ENCODE data around the gene TBP.

Gene TBP

GRCh38 chr6:170578909-170579308, 24.7 kb downstream of the TBP start:
- Histone ChIP-seq H3K36me3 (ENCODE audit: insufficient read depth, low read length) (peaks cover 85% of the 10 kb centered on the region), H4K20me1 (ENCODE audit: insufficient read depth, low read length) (peaks cover 9% of the 10 kb centered on the region; the same call in 1 of the 2 replicates), H3K4me3 (ENCODE audit: low read depth in 1 of 2, low read length in 2 of 2) (no peak overlapping the region), H3K79me2 (ENCODE audit: insufficient read depth, low read length) (peaks cover 21% of the 10 kb centered on the region), H3K9me3 (ENCODE audit: insufficient read depth, low read length, severe bottlenecking) (no peaks in the 10 kb centered on the region), H3K4me2 (ENCODE audit: insufficient read depth, low read length) (no peak overlapping the region), H3K27ac (ENCODE audit: low read length) (no peak overlapping the region), H3K4me1 (ENCODE audit: insufficient read depth, low read length) (peaks cover 17% of the 10 kb centered on the region), H3K27me3 (ENCODE audit: insufficient read depth, low read length, poor library complexity) (no peaks in the 10 kb centered on the region), H3K9ac (ENCODE audit: low read depth, low read length) (no peak overlapping the region), H2AFZ (ENCODE audit: low read depth, low read length) (no peak overlapping the region)
- ATAC-seq (ENCODE audit: insufficient read depth, low read depth) (no peak), DNase-seq (no peak)
- TF ChIP-seq EZH2 (IDR thresholded peaks at IDR 0.05; ENCODE audit: borderline replicate concordance, low read depth, low read length, severe bottlenecking) (no peak), CTCF (IDR thresholded peaks at IDR 0.05; ENCODE audit: borderline replicate concordance, extremely low read depth, low read length, poor library complexity, severe bottlenecking) (no peak)

- Histone ChIP-seq H3K4me3 (ENCODE audit: low read depth in 1 of 2, low read length in 2 of 2) (peak overlapping the region; percentile 73 to 99), H2AFZ (ENCODE audit: low read depth, low read length) (peak overlapping the region; percentile 72), H4K20me1 (ENCODE audit: insufficient read depth, low read length) (peaks cover 9% of the 10 kb centered on the region; the same call in 1 of the 2 replicates), H3K9ac (ENCODE audit: low read depth, low read length) (peak overlapping the region; percentile 88), H3K4me2 (ENCODE audit: insufficient read depth, low read length) (peak overlapping the region; percentile 80), H3K79me2 (ENCODE audit: insufficient read depth, low read length) (peaks cover 34% of the 10 kb centered on the region), H3K9me3 (ENCODE audit: insufficient read depth, low read length, severe bottlenecking) (no peaks in the 10 kb centered on the region), H3K27me3 (ENCODE audit: insufficient read depth, low read length, poor library complexity) (no peaks in the 10 kb centered on the region), H3K36me3 (ENCODE audit: insufficient read depth, low read length) (peaks cover 49% of the 10 kb centered on the region), H3K4me1 (ENCODE audit: insufficient read depth, low read length) (peaks cover 28% of the 10 kb centered on the region), H3K27ac (ENCODE audit: low read length) (peak overlapping the region; percentile 80)
- no peak for DNase-seq
- ATAC-seq (ENCODE audit: insufficient read depth, low read depth): no peak
- TF ChIP-seq EZH2 (IDR thresholded peaks at IDR 0.05; ENCODE audit: borderline replicate concordance, low read depth, low read length, severe bottlenecking) (no peak), CTCF (IDR thresholded peaks at IDR 0.05; ENCODE audit: borderline replicate concordance, extremely low read depth, low read length, poor library complexity, severe bottlenecking) (no peak)
Measured at GRCh38 chr6:170583756-170584180, 29.6 kb downstream of the TBP start.

DNA sequence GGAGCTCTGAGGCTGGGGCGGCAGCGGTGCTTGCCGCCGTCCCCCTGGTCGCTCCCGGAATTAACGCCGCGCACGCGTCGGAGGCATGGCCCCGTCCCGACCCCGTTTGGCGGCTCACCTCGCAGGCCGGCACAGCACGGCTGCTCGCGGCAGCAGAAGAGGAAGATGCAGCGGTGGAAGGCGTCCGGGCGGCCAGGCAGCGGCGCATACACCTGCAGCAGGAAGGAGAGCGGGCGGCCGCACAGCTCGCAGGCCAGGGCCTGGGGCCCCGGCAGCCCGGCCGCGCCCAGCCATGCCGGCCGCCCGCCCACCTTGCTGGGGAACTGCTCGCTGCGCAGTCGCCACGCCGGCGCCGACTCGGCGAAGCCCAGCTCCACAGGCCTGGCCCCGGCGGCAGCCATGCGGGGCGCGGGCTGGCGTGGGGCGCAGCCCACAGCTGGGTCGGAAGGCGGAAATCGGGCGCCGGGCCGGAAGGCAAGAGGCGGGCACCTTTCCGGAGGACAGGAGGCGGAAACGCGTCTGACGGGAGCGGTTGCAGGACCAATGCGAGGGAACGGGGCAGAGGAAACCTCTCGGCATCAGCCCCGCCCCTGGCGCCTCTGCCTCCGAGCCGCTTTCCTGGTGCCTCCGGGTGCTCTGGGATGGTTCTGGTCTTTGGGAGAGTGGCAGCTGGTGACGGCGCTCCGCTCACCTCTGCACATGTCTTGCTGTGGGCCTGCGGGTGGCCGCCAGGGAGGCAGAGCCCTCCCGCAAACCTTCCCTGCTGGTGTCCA, 30.2 kb downstream of the TBP start, which contains the start of gene PDCD2:
Gene PDCD2 (minus strand): TSS at position 457 of the 773 bp plus-strand sequence. CDS start 56 bp downstream, at position 401.
- peak within 1 kb of the TSS; percentile 97 for H2AFZ ChIP-seq (ENCODE audit: low read depth, low read length)
- TF ChIP-seq CTCF (IDR thresholded peaks at IDR 0.05; ENCODE audit: borderline replicate concordance, extremely low read depth, low read length, poor library complexity, severe bottlenecking) (no peak), EZH2 (IDR thresholded peaks at IDR 0.05; ENCODE audit: borderline replicate concordance, low read depth, low read length, severe bottlenecking) (no peak)

More for the DNA sequence above, 30.2 kb downstream of the TBP start, which contains the start of gene PDCD2:
- Histone ChIP-seq H4K20me1 (ENCODE audit: insufficient read depth, low read length) (peaks cover 9% of the 10 kb centered on the region; the same call in 1 of the 2 replicates), H3K79me2 (ENCODE audit: insufficient read depth, low read length) (peaks cover 34% of the 10 kb centered on the region), H3K36me3 (ENCODE audit: insufficient read depth, low read length) (peaks cover 43% of the 10 kb centered on the region), H3K4me2 (ENCODE audit: insufficient read depth, low read length) (peak within 1 kb of the TSS; percentile 80), H3K27ac (ENCODE audit: low read length) (peak within 1 kb of the TSS; percentile 84), H3K9me3 (ENCODE audit: insufficient read depth, low read length, severe bottlenecking) (no peaks in the 10 kb centered on the region), H3K4me1 (ENCODE audit: insufficient read depth, low read length) (peaks cover 28% of the 10 kb centered on the region), H3K9ac (ENCODE audit: low read depth, low read length) (peak within 1 kb of the TSS; percentile 88), H3K27me3 (ENCODE audit: insufficient read depth, low read length, poor library complexity) (no peaks in the 10 kb centered on the region), H3K4me3 (ENCODE audit: low read depth in 1 of 2, low read length in 2 of 2) (peak within 1 kb of the TSS; percentile 73 to 99)
- ATAC-seq (ENCODE audit: insufficient read depth, low read depth) (peak; percentile 94), DNase-seq (peak; percentile 94)
